NCI-H2107 treated with DMSO at 0.1 percent for 48 hours (cell line): ENCODE data around the gene PDCD1LG2.
"Not testable (repeated sequence)": the region's sequence is repeated elsewhere in the genome, so short reads cannot be mapped to it uniquely, and the experiment has no call there.

Source experiments
- DNase-seq: peaks from one replicate; lab custom pipeline; 2025; ENCODE audit not compliant: unreplicated experiment; lab: John Stamatoyannopoulos, UW

PDCD1LG2 gene

GRCh38 chr9:5510360-5510931, at the start of gene PDCD1LG2:
PDCD1LG2 (plus strand) TSS chr9:5510531; CDS start chr9:5522547, 12,016 bp downstream.
- DNase-seq = no peak

GRCh38 chr9:5464831-5465330, 45.5 kb upstream of the PDCD1LG2 start:
- not testable (repeated sequence) for DNase-seq

- no peak for DNase-seq
Measured at GRCh38 chr9:5466005-5466404, 44.3 kb upstream of the PDCD1LG2 start.

- no peak for DNase-seq
Measured at GRCh38 chr9:5466766-5467165, 43.6 kb upstream of the PDCD1LG2 start.

GRCh38 chr9:5468850-5469249, 41.5 kb upstream of the PDCD1LG2 start:
- no peak for DNase-seq

GRCh38 chr9:5470122-5470521, 40.2 kb upstream of the PDCD1LG2 start:
- DNase-seq = no peak

- no peak for DNase-seq
Measured at GRCh38 chr9:5470816-5471215, 39.5 kb upstream of the PDCD1LG2 start.

GRCh38 chr9:5475611-5476010, 34.7 kb upstream of the PDCD1LG2 start:
- DNase-seq = not testable (repeated sequence)

- DNase-seq = no peak
Measured at GRCh38 chr9:5478206-5478605, 32.1 kb upstream of the PDCD1LG2 start.

- DNase-seq = no peak
Measured at GRCh38 chr9:5479994-5480694, 30.2 kb upstream of the PDCD1LG2 start.

GRCh38 chr9:5480919-5481318, 29.4 kb upstream of the PDCD1LG2 start:
- no peak for DNase-seq

- DNase-seq = no peak
Measured at GRCh38 chr9:5481322-5482040, 28.9 kb upstream of the PDCD1LG2 start.

GRCh38 chr9:5482194-5482593, 28.1 kb upstream of the PDCD1LG2 start:
- DNase-seq = no peak

GRCh38 chr9:5483306-5483705, 27.0 kb upstream of the PDCD1LG2 start:
- DNase-seq = no peak

GRCh38 chr9:5485378-5486085, 24.8 kb upstream of the PDCD1LG2 start:
- DNase-seq = no peak

GRCh38 chr9:5486988-5487387, 23.3 kb upstream of the PDCD1LG2 start:
- no peak for DNase-seq

GRCh38 chr9:5488221-5489008, 21.9 kb upstream of the PDCD1LG2 start:
- DNase-seq = no peak

GRCh38 chr9:5489630-5490490, 20.5 kb upstream of the PDCD1LG2 start:
- DNase-seq = no peak

- no peak for DNase-seq
Measured at GRCh38 chr9:5492965-5493678, 17.2 kb upstream of the PDCD1LG2 start.
